Left renal cortex interstitium (tissue), 4 donors: ENCODE results near the gene GSTO2. TPM values are rescaled to one million over a fixed set of nuclear protein-coding genes. Genes with fewer than 3 reads are reported as not detected.
"Not testable (repeated sequence)": the region's sequence is repeated elsewhere in the genome, so short reads cannot be mapped to it uniquely, and the experiment has no call there.

ENCODE experiments used
- DNase-seq, 4 donors: peaks; one replicate each; pipeline ENCODE4 v3.0.0-alpha.2; 2013; ENCODE audit warnings: low read depth in 4 of 4, low spot score in 2 of 4, missing footprints in 1 of 4
- polyA plus RNA-seq, 4 donors: library from polyadenylated mRNA; unstranded; fragments of 120-200 nt; gene quantifications; one replicate each; pipeline ENCODE4 v1.2.1, GENCODE V29; 2013; ENCODE audit not compliant: insufficient read length in 4 of 4

Gene GSTO2
- 10 to 100 TPM; 24.8 to 38.9 (median 33.3) TPM for polyA plus RNA-seq

DNA sequence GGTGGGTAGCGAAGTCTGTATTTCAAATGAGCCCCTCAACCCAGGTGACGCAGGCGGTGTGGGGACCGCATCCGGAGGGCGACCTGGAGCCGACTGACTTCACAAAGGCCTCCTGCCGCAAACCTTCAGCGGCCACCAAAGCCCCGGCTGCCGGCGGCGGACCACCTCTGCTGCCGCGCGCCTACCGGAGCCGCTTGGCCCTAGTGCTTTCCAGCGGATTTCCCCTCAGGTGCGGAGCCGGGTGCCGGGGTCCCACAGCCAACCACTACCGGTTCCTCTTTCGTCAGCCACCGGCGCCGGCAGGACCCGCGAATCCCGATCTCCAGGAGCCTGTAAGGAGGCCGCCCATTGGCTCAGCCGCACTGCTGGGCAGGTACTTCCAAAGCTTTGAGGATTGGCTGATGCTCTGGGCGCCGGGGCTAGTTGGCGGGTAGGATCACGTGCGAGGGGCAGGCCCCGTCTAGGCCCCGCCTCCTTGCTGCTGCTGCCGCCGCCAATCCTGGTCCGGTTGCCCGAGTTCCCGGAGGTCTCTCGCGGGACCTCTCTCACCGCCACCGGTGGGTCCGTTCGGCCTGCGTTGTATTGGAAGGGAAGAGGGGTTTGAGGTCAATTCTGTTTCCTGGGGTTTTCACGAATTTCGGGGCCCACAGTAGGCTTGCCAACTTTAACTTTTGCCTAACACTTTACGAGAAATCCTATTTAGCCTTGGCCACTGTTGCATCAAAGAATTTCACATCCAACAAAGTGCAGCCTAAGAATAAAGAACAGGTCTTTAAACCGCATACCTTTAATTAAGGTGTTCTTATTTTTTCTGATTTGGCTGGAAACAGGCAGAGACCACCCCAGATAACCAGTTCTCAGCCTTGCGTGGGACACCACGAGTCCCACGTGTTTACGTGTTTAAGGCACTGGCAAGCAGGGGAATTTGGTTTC is at the start of gene GSTO2:
Gene GSTO2 (plus strand): TSS at position 472 of the 933 bp plus-strand sequence. CDS start 5,732 bp downstream, outside the sequence.
- DNase-seq, result peak; percentile 82 to 97 (median 92)

DNA sequence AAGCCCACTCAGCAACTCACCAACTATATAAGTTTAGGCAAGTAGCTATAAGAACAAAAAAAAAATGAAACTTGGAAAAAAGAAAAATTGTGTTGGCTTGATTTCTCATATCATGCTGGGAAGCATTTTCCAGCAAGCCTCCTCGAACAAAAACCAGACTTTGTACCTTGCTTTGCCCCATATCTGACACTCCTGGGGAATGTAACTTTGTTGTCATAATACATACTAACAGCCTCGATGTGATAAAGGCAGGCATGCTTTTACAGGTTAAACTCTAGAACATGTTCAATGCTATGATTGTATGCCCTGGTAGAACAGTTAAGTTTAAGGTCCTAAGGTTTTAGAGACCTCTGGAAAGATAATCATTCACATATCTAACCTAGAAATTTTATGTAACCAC is 48.5 kb upstream of the GSTO2 start:
- DNase-seq, result no peak

DNA sequence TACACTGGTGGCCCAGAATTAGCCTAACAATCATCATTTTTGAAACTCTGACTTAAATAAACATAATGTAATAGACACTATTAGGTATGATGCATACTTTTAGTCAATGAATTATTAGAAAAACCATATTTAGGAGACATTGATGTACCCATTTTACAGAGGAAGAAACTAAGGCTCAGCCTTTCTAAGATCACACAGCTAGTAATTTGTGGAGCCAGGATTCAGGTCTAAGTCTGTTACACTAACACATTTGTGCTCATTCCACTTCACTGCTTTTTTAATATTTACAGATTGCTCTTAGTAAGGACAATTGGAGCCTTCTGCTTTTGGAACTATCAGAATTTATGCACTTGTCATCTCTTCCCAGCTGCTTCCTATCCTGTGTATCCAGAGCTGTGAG is 45.7 kb upstream of the GSTO2 start:
- DNase-seq, result no peak

DNA sequence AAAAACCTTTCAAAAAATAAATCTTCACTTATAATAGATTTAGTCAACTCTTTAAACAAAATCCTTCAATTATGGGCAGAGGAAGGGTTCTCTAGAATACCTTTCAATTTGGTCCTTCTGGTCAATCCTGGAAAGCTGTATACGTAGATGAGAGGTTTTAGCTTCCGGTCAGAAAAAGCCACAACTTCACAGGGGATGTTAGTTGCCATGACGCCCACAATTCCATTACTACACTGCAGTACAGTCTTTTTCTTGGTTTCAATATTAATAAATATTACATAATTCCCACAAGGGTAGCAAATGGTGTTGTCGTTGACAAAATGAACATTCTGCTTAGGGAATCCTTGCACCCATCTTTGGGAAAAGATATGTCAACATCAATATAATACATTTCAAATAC is 38.5 kb upstream of the GSTO2 start:
- no peak for DNase-seq

DNA sequence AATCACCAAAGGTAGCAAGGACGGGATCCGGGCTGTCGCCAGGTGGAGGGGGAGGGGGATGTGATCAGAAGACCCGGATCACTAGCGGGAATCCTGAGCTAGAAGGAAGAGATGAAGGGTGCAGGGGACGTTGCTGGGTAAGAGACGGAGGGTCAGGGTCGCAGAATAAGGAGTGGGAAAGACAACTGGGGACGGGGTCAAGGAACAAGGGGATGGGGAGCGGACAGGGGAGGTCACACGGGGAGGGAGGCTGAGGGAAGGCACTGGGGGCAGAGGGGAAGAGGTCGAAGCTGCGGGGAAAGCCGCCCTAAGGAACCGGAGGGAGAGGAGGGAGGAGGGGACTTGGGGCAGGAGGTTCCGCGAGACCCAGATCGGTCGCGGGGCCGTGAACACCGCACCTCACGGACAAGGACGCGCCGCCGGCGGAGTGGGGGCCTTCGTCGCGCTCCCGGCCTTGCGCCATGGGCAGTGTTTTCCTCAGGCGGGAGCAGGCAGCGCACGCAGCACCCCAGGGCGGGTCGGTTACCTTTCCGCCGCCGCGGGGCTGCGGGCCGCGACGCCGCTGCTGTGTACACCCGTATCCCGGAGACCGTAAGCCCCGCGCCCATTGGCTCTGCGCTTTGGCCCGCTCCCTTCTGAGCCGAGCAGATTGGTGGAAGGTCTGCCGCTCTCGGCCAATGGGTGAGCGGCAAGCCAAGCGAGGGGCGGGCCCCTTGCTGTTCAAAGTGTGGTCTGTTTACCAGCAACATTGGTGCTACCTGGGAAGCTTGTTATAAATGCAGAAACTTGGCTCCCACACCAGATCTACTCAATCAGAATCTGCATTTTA is 37.0 kb upstream of the GSTO2 start, which contains the start of gene CFAP43:
Gene CFAP43 (minus strand): TSS at position 581 of the 829 bp plus-strand sequence. CDS start 118 bp downstream, at position 463.
- DNase-seq, result peak; percentile 90 to 95 (median 92)

DNA sequence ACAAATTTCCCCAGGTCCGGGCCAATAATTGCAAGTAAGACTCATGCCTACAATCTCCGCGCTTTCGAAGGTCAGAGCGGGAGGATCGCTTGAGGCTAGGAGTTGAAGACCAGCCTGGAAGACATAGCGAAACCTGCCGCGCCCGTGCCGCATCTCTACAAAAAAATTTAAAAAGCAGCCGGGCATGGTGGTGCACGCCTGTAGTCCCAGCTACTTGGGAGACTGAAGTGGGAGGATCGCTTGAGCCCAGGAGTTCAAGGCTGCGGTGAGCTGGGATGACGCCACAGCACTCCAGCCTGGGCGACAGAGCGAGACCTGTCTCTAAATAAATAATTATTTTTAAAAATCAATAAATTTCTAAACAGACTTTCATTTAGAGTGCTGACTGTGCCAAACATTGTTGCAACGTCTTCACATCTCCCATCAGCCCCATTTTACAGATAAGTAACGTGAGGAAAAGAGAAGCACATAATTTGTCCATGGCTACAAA is 36.3 kb upstream of the GSTO2 start:
- DNase-seq, result no peak

DNA sequence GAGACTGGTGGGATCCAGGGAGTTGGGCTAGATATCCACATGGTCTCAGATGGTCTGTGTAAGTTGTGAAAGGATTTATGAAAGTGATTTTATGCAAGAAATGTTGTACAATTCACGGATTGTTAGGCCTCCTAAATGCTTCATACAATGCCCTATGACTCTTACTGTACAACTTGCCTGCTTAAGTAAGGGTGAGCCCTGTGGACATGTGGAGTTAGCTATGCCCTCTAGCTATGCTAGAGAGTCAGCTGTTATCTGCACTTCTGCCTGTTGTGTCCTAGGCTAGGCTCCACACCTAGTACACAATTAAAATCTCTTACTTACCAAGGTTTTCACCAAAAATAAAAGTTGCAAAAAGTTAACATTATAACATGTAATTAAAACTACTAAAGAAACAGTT is 35.2 kb upstream of the GSTO2 start:
- no peak for DNase-seq

DNA sequence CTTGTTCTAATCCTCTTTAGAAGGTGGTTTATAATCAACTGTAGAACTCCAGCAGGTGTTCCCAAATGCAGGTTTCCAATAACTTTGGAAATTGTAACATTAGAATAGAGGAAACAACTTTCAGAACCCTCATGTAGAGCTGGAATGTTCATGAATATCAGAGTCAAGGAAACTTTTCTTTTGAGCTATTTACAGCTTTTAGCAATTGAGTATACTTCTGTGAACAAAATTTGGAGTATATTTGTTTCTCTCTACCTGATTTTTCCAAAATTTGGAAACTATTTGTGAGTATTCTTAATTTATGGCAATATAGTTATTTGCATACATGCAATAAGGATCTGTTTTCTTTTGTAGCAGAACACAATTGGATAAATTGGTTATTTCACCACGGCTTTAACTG is 34.0 kb upstream of the GSTO2 start:
- DNase-seq, result no peak

DNA sequence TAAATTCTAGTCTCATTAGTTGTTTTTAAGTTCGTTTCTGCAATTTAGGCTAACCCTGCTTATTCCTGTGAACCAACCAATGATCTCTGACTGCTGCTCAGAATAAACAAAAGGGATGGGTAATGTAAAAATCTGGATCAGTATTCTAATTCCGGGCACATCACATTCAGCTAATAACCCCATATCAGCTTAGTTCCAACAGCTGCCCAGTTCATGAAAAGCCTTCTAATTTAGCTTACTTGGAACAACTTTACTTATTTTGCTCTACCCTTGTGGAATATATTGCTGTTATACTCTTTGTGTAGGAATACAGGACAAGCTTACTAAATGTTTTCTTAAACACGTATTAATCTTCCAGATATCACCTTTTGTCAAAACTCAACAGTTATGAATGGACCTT is 33.2 kb upstream of the GSTO2 start:
- DNase-seq, result no peak

DNA sequence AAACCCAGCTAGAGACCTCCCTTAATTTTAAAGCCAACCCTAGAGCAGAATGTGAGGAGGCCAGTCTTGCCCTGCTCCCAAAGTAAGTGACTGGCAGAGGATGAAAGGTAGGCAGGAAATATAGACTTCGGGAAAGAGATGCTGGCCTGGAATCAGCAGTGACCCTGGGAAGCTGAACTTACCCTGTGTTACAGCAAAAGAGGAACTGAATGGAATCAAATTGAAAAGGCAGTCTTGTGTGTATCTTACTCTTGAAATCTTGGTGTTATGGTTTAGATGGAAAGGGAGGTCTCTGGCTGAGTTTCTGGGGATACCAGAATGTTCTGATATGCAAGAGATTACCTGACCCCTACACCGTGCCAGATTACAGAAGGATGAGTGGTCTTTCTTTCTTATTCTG is 28.9 kb upstream of the GSTO2 start:
- no peak for DNase-seq

DNA sequence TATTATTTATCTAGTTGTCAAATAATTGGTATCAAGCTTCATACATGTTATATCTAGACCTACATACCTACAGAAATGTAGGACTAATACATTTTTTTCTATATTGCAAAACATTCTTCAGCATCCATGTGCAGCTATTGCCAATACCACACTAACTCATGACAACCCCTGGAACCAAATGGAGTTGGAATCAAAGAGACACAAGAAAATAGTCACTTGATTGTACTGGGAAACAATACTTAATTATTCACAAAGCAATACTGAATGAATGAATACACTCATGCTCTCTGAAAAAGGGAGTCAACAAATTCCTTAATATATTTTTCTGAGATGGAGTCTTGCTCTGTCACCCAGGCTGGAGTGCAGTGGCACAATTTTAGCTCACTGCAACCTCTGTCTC is 26.4 kb upstream of the GSTO2 start:
- DNase-seq, result no peak

DNA sequence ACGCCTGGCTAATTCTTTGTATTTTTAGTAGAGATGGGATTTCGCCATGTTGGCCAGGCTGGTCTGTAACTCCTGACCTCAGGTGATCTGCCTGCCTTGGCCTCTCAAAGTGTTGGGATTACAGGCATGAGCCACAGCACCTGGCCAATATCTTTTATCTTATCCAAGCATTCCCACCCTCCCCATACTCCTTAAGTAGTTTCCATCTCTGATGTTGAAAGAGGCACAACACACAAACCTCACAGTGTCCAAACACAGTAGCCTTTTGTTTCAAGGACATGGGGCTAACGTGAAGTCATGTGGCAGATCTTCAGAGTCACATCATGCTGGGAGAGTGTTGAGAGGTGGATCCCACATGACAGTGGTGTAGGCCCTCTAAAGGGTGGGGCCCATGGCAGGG is 26.0 kb upstream of the GSTO2 start:
- DNase-seq, result not testable (repeated sequence)

DNA sequence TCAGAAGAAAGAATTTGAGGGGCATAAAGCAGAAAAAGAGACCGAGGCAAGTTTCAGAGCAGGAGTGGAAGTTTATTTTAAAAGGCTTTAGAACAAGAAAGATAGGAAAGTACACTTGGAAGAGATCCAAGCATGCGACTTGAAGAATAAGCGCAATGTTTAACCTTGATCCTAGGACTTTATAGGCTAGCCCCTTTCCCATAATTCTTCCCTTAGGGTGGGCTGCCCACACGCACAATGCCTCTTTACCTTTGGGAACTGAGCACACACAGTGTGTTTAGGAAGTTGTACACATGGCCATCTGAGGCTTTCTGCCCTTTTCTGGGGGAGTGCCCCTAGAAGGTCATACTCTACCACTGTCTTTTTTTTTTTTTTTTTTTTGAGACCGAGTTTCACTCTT is 25.5 kb upstream of the GSTO2 start:
- DNase-seq, result no peak

DNA sequence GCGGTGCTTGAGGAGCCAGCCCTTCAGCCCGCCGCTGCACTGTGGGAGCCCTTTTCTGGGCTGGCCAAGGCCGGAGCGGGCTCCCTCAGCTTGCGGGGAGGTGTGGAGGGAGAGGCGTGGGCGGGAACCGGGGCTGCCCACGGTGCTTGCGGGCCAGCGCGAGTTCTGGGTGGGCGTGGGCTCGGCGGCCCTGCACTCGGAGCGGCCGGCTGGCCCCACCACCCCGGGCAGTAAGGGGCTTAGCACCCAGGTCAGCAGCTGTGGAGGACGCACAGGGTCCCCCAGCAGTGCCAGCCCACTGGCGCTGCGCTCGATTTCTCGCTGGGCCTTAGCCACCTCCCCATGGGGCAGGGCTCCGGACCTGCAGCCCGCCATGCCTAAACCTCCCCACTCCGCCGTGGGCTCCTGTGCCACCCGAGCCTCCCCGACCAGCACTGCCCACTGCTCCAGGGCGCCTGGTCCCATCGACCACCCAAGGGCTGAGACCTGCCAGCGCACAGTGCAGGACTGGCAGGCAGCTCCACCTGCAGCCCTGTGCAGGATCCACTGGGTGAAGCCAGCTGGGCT is 23.8 kb upstream of the GSTO2 start:
- DNase-seq, result no peak

DNA sequence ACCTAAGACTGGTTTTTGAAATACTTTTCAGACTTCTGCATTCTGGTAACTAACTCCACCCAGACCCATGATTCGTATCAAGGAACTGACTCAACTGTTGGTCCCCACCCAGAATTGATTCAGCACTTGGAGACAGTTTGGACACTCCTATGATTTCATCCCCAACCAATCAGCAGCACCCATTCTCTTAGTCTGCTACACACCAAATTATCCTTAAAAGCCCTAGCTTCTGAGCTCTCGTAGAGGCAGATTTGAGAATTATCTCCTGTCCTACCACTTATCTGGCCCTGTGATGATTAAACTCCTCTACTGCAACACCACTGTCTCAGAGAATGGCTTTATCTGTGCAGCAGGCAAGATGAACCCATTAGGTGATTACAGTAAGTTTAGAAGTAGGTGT is 22.0 kb upstream of the GSTO2 start:
- DNase-seq, result no peak

DNA sequence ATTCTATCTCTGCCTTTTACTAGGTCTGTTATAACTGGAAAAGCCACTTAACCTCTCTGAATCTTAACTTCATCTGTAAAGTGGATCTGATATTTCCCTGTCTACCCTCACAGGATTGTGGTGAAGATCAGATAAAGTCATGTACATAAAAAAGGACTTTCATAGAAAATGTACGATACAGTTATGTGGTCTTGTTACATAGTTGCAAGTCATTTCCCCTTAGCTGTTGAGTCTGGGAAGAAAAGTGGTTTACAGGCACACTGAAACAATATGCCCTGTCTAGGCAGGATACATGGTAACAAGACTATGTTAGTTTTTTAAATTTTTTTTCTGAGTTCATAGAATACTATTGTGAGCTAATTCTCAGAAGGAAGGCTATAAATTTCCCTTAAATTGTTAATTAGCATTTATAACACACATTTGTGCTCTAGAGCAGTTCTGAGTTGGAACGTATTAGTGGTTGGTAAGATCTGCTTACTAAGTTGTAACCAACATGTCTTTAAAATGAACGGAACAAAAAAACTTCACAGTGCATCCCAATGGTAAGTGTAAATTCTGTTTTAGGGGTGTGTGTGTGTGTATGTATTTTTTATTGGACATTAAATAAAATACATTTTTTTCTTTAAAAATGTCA is 21.4 kb upstream of the GSTO2 start:
- DNase-seq, result no peak

DNA sequence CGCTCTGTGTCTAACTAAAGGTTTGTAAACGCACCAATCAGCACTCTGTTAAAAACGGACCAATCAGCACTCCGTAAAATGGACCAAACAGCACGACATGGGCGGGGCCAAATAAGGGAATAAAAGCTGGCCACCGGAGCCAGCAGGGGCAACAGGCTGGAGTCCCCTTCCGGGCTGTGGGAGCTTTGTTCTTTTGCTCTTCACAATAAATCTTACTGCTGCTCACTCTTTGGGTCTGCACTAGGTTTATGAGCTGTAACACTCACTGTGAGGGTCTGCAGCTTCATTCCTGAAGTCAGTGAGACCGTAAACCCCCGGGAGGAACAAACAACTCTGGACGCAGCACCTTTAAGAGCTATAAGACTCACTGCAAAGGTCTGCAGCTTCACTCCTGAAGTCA is 20.1 kb upstream of the GSTO2 start:
- DNase-seq, result not testable (repeated sequence)

DNA sequence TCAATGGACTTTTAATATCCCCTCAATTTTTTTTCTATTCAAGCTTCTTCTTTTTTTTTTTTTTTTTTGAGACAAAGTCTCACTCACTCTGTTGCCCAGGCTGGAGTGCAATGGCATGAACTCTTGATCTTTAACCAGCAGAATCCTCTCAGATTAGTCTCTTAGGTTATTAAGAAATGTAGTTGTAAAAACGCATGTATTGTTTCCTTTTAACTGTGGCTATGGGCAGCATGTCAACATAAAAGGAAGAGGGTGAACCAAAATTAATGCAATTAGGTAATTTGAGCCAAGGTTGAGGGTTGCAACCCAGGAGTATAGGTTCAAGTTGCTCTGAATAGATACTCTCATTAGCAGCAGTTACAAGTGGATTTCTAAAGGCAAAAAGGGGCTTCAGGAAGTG is 18.6 kb upstream of the GSTO2 start:
- no peak for DNase-seq

DNA sequence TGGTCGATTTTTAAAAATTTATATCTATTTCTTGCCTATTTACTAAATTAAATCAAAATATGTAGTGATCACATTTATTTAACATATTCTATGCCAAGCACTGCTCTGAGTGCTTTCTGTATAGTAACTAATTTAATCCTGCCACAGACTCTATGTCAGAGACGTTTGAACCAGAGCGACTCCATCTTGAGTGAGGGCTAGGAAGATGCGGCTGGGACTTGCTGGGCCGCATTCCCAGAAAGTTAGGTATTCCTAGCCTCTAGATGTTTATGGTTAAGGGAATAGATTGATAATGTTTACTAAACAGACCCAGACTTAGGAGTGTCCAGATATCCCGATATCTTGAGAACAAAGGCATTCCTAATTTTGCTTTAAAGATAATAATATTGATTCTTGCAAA is 17.5 kb upstream of the GSTO2 start:
- DNase-seq, result no peak

DNA sequence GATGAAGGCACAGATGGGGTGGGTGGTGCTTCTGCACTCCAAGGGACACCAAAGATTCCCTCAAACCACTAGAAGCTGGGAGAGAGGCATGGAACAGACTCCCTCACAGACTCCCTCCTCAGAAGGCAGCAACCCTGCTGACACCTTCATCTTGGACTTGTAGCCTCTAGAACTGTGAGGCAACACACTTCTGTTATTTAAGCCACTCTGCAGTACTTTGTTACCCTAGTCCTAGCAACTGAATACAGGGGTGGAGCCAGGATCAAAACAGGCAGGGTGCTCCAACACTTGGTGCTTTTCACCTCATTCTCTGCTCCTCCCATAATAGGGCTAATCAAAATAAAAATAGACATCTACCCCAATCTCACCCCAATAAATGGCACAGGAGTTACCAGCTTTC is 16.6 kb upstream of the GSTO2 start:
- DNase-seq, result no peak
